Gastroesophageal sphincter (tissue), 4 donors: ENCODE data around the gene CARS2. TPM values are rescaled to one million over a fixed set of nuclear protein-coding genes. Genes with fewer than 3 reads are reported as not detected.

ENCODE experiments used
- ATAC-seq: fragments of 150-250 bp; one replicate; pipeline ENCODE4 v1.9.1; 2016; ENCODE audit warnings: mild to moderate bottlenecking, moderate library complexity
- H3K27ac ChIP-seq, 4 donors: fragments of 200-600 bp; sonication (generic) in 3 of 4; 1 replicate in 3 of 4; 2 replicates in 1 of 4; pipeline ENCODE4 v1.5.1; 2016 to 2019
- H3K27me3 ChIP-seq: fragments of 200-600 bp; sonication (generic); one replicate; pipeline ENCODE4 v1.5.1; 2019
- H3K36me3 ChIP-seq, 2 donors: fragments of 200-600 bp; sonication (generic); one replicate each; pipeline ENCODE4 v1.5.1; 2019; ENCODE audit warnings: control low read depth in 1 of 2
- H3K4me1 ChIP-seq, 3 donors: fragments of 200-600 bp; sonication (generic); 1 replicate in 2 of 3; 2 replicates in 1 of 3; pipeline ENCODE4 v1.5.1; 2016 to 2019; ENCODE audit warnings: control low read depth in 2 of 3
- H3K4me3 ChIP-seq, 2 donors: fragments of 200-600 bp; sonication (generic); one replicate each; pipeline ENCODE4 v1.5.1; 2019; ENCODE audit warnings: mild to moderate bottlenecking in 1 of 2, moderate library complexity in 1 of 2
- H3K9me3 ChIP-seq, 3 donors: fragments of 200-600 bp; sonication (generic); one replicate each; pipeline ENCODE4 v1.5.1; 2017 to 2019; ENCODE audit warnings: control low read depth in 2 of 3
- EP300 ChIP-seq: sonication (generic); formaldehyde crosslinking; IDR thresholded peaks from one replicate; pipeline ENCODE4 v1.6.1; 2017; ENCODE audit warnings: antibody characterized with exemption, mild to moderate bottlenecking
- POLR2A ChIP-seq, 2 donors: fragments of 450-650 bp; IDR thresholded peaks; one replicate each; pipeline ENCODE4 v1.6.1; 2017; ENCODE audit warnings: antibody characterized with exemption in 2 of 2, mild to moderate bottlenecking in 2 of 2, moderate library complexity in 1 of 2
- POLR2AphosphoS5 ChIP-seq: sonication (generic); formaldehyde crosslinking; IDR thresholded peaks from one replicate; pipeline ENCODE4 v1.6.1; 2017; ENCODE audit warnings: antibody characterized with exemption
- WGBS, 2 donors: methylation state at CpG; one replicate each; pipeline ENCODE4 v1.1.5; 2018; ENCODE audit warnings: low coverage in 1 of 2; 5-methylcytosine and 5-hydroxymethylcytosine counted together
- total RNA-seq, 4 donors: library from RNA; depleted of rRNA; stranded (reverse); fragments of >200 nt; gene quantifications; one replicate each; pipeline ENCODE4 v1.1.0, GENCODE V29; 2016
- TF ChIP-seq, protein P1 (sequence below), 4 experiments: fragments of 200-600 bp in 2 of 4; fragments of 450-650 bp in 2 of 4; sonication (generic) in 1 of 4; IDR thresholded peaks; one replicate each; pipeline ENCODE4 v1.5.1; 2017 to 2019; ENCODE audit warnings: antibody characterized with exemption in 4 of 4, mild to moderate bottlenecking in 2 of 4, moderate library complexity in 2 of 4

CARS2 gene
- total RNA-seq, 4 donors from 2014 or later, result 36.6 to 69.1 (median 53.8) TPM

DNA sequence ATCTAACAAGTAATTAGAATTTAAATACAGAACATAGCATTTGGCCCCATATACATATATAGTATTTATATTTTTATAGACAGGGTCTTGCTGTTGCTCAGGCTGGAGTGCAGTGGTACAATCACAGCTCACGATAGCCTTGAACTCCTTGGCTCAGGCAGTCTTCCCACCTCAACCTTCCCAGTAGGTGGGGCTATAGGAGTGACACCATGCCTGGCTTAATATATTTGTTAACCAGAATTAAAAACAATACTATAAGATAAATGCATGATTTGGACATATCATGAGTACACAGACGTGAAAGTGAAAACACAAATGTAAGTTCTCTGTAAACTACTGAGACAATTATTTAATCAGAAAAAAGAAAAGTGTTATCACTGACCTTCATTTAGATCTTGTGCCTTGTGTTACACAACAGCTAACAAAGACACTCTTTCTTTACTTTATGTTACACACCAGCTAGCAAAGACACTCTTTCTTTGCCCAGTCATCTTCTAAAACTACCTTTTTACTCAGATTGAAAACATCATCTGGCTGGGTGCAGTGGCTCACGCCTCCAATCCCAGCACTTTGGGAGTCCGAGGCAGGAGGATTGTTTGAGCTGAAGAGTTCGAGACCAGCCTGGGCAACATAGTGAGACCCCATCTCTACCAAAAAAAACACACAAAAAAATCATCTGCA, 22.6 kb downstream of the CARS2 start:
- Histone ChIP-seq H3K27me3 (no peaks in the 10 kb centered on the region), H3K4me1 (no peaks in the 10 kb centered on the region), H3K36me3 (peaks cover 0 to 97% of the 10 kb centered on the region in 2 donors), H3K4me3 (no peak overlapping the region), H3K27ac (peak overlapping the region in 1 of 4 donors; percentile 53), H3K9me3 (no peaks in the 10 kb centered on the region)
- TF ChIP-seq, protein P1, sequence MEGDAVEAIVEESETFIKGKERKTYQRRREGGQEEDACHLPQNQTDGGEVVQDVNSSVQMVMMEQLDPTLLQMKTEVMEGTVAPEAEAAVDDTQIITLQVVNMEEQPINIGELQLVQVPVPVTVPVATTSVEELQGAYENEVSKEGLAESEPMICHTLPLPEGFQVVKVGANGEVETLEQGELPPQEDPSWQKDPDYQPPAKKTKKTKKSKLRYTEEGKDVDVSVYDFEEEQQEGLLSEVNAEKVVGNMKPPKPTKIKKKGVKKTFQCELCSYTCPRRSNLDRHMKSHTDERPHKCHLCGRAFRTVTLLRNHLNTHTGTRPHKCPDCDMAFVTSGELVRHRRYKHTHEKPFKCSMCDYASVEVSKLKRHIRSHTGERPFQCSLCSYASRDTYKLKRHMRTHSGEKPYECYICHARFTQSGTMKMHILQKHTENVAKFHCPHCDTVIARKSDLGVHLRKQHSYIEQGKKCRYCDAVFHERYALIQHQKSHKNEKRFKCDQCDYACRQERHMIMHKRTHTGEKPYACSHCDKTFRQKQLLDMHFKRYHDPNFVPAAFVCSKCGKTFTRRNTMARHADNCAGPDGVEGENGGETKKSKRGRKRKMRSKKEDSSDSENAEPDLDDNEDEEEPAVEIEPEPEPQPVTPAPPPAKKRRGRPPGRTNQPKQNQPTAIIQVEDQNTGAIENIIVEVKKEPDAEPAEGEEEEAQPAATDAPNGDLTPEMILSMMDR (IDR thresholded peaks at IDR 0.05), result peak in 2 of 4 experiments; percentile 20 to 27
- no peak for TF ChIP-seq POLR2A (IDR thresholded peaks at IDR 0.05)
- no peak for ATAC-seq
- 30 to 70% methylated on average over 2 to 5 of the region's 5 CpGs for WGBS, 2 donors

DNA sequence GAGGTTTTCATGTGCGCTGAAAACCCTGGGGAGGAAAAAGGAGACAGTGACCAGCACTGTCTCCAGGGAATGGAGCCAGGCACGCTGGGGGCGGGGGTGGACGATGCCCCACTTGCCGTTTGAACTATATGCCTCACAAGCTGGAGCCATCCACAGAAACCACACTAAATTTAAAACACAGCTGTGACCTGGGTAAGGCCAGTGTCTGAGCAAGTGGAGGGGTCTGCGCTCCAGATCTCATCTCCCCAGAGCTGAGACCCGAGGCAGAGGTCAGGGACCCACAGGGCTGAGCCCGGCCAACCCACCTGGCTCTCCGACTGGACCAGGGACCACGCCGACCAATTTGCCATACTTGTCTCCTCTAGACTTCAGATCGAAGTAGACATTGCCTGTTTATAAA, 23.2 kb downstream of the CARS2 start:
- no peak overlapping the region for H3K27ac ChIP-seq
- H3K36me3 ChIP-seq, result peaks cover 0 to 97% of the 10 kb centered on the region in 2 donors
- no peaks in the 10 kb centered on the region for H3K4me1 ChIP-seq
- ATAC-seq, result no peak
- H3K27me3 ChIP-seq, result no peaks in the 10 kb centered on the region
- 88 to 96% methylated on average over 10 to 12 of the region's 12 CpGs for WGBS, 2 donors
- H3K4me3 ChIP-seq, result no peak overlapping the region
- no peaks in the 10 kb centered on the region for H3K9me3 ChIP-seq
- TF ChIP-seq POLR2A (IDR thresholded peaks at IDR 0.05) (no peak), EP300 (no peak), POLR2AphosphoS5 (no peak)
- TF ChIP-seq, protein P1 (IDR thresholded peaks at IDR 0.05), result no peak

DNA sequence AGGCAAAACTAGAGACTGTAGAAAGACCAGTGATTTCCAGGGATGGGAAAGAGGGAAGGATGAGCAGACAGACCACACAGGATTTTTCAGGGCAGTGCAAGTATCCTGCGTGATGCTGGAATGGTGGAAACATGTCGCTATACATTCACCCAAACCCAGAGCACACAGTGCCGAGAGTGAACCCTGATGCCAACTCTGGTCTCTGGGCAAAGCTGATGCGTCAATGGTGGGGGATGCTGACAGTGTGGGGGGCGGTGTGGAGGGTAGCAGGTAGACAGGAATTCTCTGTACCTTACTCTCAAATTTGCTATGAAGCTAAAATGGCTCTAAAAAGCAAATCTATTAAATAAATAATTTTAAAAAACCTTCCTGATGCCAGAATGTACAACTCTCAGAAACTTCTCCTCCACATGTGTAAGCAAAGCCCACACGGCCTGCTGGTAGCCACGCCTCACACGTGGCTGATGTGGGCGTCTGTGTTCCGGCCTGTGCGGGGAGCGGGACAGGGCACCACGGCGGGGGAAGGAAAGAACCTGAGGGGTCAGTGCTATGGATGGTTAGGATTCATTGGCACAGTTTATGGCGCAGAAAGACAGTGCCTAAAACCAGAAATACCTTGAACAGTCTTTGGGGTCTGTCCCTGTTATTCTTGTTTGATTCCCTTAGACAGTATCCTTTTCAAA, 23.9 kb downstream of the CARS2 start:
- Histone ChIP-seq H3K27me3 (no peaks in the 10 kb centered on the region), H3K4me3 (no peak overlapping the region), H3K4me1 (no peaks in the 10 kb centered on the region), H3K27ac (no peak overlapping the region), H3K36me3 (peaks cover 0 to 94% of the 10 kb centered on the region in 2 donors), H3K9me3 (no peaks in the 10 kb centered on the region)
- ATAC-seq, result no peak
- TF ChIP-seq POLR2A (IDR thresholded peaks at IDR 0.05) (no peak), POLR2AphosphoS5 (no peak), EP300 (no peak)
- TF ChIP-seq, protein P1 (IDR thresholded peaks at IDR 0.05), result no peak
- 80 to 89% methylated on average over 8 to 13 of the region's 15 CpGs for WGBS, 2 donors

DNA sequence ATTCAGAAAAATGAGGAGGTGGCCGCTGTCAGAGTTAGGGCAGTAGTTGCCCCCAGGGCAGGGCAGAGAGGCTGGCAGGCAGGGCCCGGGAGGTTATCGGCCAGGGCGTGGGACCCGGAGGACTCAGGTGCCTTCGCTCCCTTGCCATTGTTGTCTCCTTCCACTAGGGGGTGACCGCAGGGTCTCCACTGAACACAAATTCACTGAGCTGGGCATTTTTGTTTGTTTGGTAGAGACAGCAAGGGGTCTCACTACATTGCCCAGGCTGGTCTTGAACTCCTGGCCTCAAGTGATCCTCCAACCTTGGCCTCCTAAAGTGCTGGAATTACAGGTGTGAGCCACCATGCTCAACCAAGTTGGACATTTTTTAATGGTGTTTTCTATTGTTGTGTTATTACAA, 25.1 kb downstream of the CARS2 start:
- Histone ChIP-seq H3K4me3 (no peak overlapping the region), H3K4me1 (no peaks in the 10 kb centered on the region), H3K9me3 (no peaks in the 10 kb centered on the region), H3K27me3 (no peaks in the 10 kb centered on the region), H3K36me3 (peaks cover 0 to 94% of the 10 kb centered on the region in 2 donors), H3K27ac (no peak overlapping the region)
- 79 to 100% methylated on average over 1 to 6 of the region's 7 CpGs for WGBS, 2 donors
- no peak for ATAC-seq
- TF ChIP-seq, protein P1 (IDR thresholded peaks at IDR 0.05), result peak in 3 of 4 experiments; percentile 24 to 34 (median 24)
- no peak for TF ChIP-seq POLR2A (IDR thresholded peaks at IDR 0.05)
- TF ChIP-seq POLR2AphosphoS5, result no peak
- no peak for TF ChIP-seq EP300
